ENCODE results near the gene PNMT.

GRCh38 chr17:39626171-39627046, 41.8 kb upstream of the PNMT start, which contains the start of gene PPP1R1B:
- TF ChIP-seq CTCF (IDR thresholded peaks at IDR 0.05), result no peak
- no peak for TF ChIP-seq POLR2A (IDR thresholded peaks at IDR 0.05)

Measured in testis (tissue), 2 donors.